ENCODE results near the gene TBC1D24. TPM values are rescaled to one million over a fixed set of nuclear protein-coding genes. Genes with fewer than 3 reads are reported as not detected.

TBC1D24 gene
- polyA plus RNA-seq, 1 donor (not counting 4 experiments of a cell fraction or from before 2014, with no cell fraction given), result 3.0 TPM

GRCh38 chr16:2527784-2528100, 52.8 kb downstream of the TBC1D24 start:
- Histone ChIP-seq H3K4me2 (ENCODE audit: control insufficient read depth, extremely low read depth, insufficient read depth, low read depth, low read length) (no peak overlapping the region), H3K4me1 (ENCODE audit: control insufficient read depth, extremely low read depth, insufficient read depth, low read length) (peaks cover 12% of the 10 kb centered on the region), H3K27me3 (ENCODE audit: control insufficient read depth, extremely low read depth, insufficient read depth, low read length) (no peaks in the 10 kb centered on the region), H3K9me3 (ENCODE audit: control insufficient read depth, low read depth, low read length) (no peaks in the 10 kb centered on the region), H2AFZ (ENCODE audit: control insufficient read depth, low read length) (no peak overlapping the region), H3K9ac (ENCODE audit: control insufficient read depth, extremely low read depth, insufficient read depth, low read length) (no peak overlapping the region), H3K79me2 (ENCODE audit: control insufficient read depth, insufficient read depth, low read length) (peaks cover 3% of the 10 kb centered on the region), H3K36me3 (ENCODE audit: control insufficient read depth in 2 of 2, extremely low read depth in 1 of 2, insufficient read depth in 2 of 2, low read length in 2 of 2) (peaks cover 23 to 46% of the 10 kb centered on the region in 2 experiments), H3K4me3 (ENCODE audit: control insufficient read depth in 2 of 3, extremely low read depth in 1 of 3, insufficient read depth in 2 of 3, low read depth in 1 of 3, low read length in 3 of 3) (no peak overlapping the region), H4K20me1 (ENCODE audit: control insufficient read depth, extremely low read depth, insufficient read depth, low read length) (peaks cover 4% of the 10 kb centered on the region), H3K27ac (ENCODE audit: control insufficient read depth, insufficient read depth, low read length) (no peak overlapping the region), H3K9me1 (ENCODE audit: control insufficient read depth, extremely low read depth, insufficient read depth, low read length) (no peaks in the 10 kb centered on the region)
- dilution Hi-C loops (cut with MboI; ENCODE audit: extremely low pct_ligation_motif_present, low sequenced_read_pairs), result no loop called here
- TF ChIP-seq CTCF (optimal IDR thresholded peaks at IDR 0.05 in 1 of 3, IDR thresholded peaks at IDR 0.05 in 1 of 3, conservative IDR thresholded peaks at IDR 0.05 in 1 of 3; ENCODE audit: extremely low read depth in 1 of 3, insufficient read depth in 2 of 3, low read length in 3 of 3) (no peak), EZH2 (IDR thresholded peaks at IDR 0.05; ENCODE audit: low read length) (no peak)
- DNase-seq (ENCODE audit: low read depth, low spot score) (no peak), FAIRE-seq (no peak)

- no peak for TF ChIP-seq EZH2 (IDR thresholded peaks at IDR 0.05; ENCODE audit: low read length)
- no peak for TF ChIP-seq CTCF (optimal IDR thresholded peaks at IDR 0.05 in 1 of 3, IDR thresholded peaks at IDR 0.05 in 1 of 3, conservative IDR thresholded peaks at IDR 0.05 in 1 of 3; ENCODE audit: extremely low read depth in 1 of 3, insufficient read depth in 2 of 3, low read length in 3 of 3)
- Histone ChIP-seq H3K9me1 (ENCODE audit: control insufficient read depth, extremely low read depth, insufficient read depth, low read length) (no peaks in the 10 kb centered on the region), H3K4me2 (ENCODE audit: control insufficient read depth, extremely low read depth, insufficient read depth, low read depth, low read length) (no peak overlapping the region), H3K27me3 (ENCODE audit: control insufficient read depth, extremely low read depth, insufficient read depth, low read length) (no peaks in the 10 kb centered on the region), H3K79me2 (ENCODE audit: control insufficient read depth, insufficient read depth, low read length) (peaks cover 3% of the 10 kb centered on the region), H4K20me1 (ENCODE audit: control insufficient read depth, extremely low read depth, insufficient read depth, low read length) (peaks cover 4% of the 10 kb centered on the region), H3K9me3 (ENCODE audit: control insufficient read depth, low read depth, low read length) (no peaks in the 10 kb centered on the region), H2AFZ (ENCODE audit: control insufficient read depth, low read length) (no peak overlapping the region), H3K27ac (ENCODE audit: control insufficient read depth, insufficient read depth, low read length) (no peak overlapping the region), H3K4me3 (ENCODE audit: control insufficient read depth in 2 of 3, extremely low read depth in 1 of 3, insufficient read depth in 2 of 3, low read depth in 1 of 3, low read length in 3 of 3) (no peak overlapping the region), H3K9ac (ENCODE audit: control insufficient read depth, extremely low read depth, insufficient read depth, low read length) (no peak overlapping the region), H3K36me3 (ENCODE audit: control insufficient read depth in 2 of 2, extremely low read depth in 1 of 2, insufficient read depth in 2 of 2, low read length in 2 of 2) (peaks cover 23 to 42% of the 10 kb centered on the region in 2 experiments), H3K4me1 (ENCODE audit: control insufficient read depth, extremely low read depth, insufficient read depth, low read length) (peaks cover 14% of the 10 kb centered on the region)
- DNase-seq (ENCODE audit: low read depth, low spot score), result no peak
- dilution Hi-C loops (cut with MboI; ENCODE audit: extremely low pct_ligation_motif_present, low sequenced_read_pairs), result no loop called here
- no peak for FAIRE-seq
Observed at GRCh38 chr16:2528161-2529060, 53.5 kb downstream of the TBC1D24 start.
